Measurements from ENCODE around the gene SNX1.

SNX1 gene

DNA sequence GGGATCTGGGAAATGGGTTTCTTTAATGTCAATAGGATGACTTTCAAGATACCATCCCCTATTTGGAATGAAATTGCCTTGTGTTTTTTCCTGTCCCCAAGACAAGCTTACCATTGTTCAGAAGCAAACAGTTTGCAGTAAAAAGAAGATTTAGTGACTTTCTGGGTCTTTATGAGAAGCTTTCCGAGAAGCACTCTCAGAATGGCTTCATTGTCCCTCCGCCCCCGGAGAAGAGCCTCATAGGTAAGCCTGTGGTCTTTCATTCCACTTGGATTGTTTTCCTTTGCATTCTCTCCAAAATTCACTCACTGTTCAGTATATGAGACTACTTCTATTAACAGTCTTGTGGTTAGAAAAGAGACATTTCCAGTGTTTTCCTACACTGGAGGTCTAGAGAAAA lies 30.2 kb downstream of the SNX1 start:
- Mint-ChIP-seq H3K27ac (no peak overlapping the region), H3K36me3 (peaks cover 11% of the 10 kb centered on the region), H3K9me3 (no peaks in the 10 kb centered on the region), H3K27me3 (no peaks in the 10 kb centered on the region), H3K4me1 (no peaks in the 10 kb centered on the region), H3K4me3 (no peak overlapping the region)

DNA sequence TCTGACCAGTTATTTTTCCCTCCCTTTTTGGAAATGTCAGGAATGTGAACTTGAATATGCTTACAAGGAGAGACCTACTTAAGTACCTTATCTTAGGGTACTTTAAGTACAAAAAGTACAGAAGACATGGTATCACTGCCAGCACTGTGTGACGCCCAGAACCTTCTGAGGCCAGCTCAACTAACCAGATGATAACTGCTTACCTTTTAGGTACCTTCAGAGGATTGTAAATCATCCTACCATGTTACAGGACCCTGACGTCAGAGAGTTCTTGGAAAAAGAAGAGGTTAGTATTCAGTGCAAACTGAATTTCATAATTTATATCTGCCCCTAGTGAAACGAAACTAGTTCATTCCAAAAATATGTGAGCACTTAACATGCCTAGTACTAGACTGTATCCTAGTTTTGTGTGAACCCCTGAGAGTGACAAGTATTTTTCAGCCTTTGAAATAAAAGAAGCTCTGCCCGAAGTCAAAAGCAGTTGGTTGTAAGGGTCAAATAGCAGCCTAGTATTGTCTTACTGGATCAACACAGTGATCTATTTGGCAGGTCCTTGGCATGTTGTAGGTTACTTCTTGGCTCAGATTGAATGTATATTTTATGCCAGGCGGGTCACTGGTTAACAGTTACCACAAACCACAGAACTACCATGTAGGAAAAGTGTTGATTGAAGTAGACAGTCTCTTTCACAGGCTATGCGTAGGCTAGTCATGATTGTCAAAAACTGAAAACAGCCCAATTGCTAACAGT lies 31.9 kb downstream of the SNX1 start:
- peaks cover 10% of the 10 kb centered on the region for H3K36me3 Mint-ChIP-seq
- no peaks in the 10 kb centered on the region for H3K4me1 Mint-ChIP-seq
- no peaks in the 10 kb centered on the region for H3K27me3 Mint-ChIP-seq
- no peaks in the 10 kb centered on the region for H3K9me3 Mint-ChIP-seq
- no peak overlapping the region for H3K4me3 Mint-ChIP-seq
- H3K27ac Mint-ChIP-seq, result no peak overlapping the region

DNA sequence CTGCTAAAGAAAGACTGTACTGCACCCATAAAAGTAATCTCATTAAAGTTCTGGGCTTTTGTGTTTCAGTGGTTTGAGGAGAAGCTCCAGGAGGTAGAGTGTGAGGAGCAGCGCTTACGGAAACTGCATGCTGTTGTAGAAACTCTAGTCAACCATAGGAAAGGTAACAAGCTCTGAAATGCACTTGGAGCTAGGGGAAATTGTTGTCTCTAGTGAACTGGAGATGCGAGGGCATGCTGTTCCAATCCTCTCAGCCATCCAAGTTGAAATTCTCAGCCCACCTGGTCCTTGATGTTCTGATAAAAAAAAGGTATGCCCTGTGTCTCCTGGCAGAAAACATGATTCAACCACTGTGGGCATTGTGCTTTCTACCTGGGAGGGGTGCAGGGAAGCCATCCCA lies 34.4 kb downstream of the SNX1 start:
- peaks cover 10% of the 10 kb centered on the region for H3K36me3 Mint-ChIP-seq

DNA sequence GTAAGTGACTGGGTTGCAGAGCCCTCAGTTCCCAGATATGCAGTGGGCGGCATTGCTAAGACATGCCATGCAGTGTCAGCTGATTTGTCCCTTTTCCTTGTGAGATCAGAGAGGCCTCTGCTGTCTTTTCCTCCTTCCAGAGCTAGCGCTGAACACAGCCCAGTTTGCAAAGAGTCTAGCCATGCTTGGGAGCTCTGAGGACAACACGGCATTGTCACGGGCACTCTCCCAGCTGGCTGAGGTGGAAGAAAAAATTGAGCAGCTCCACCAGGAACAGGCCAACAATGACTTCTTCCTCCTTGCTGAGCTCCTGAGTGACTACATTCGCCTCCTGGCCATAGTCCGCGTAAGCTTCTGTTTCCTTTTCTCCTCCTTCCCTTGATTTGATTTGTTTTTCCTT lies 35.8 kb downstream of the SNX1 start:
- no peaks in the 10 kb centered on the region for H3K27me3 Mint-ChIP-seq
- H3K4me3 Mint-ChIP-seq, result no peak overlapping the region
- no peaks in the 10 kb centered on the region for H3K9me3 Mint-ChIP-seq
- H3K27ac Mint-ChIP-seq, result no peak overlapping the region
- peaks cover 7% of the 10 kb centered on the region for H3K36me3 Mint-ChIP-seq
- no peaks in the 10 kb centered on the region for H3K4me1 Mint-ChIP-seq

More for the DNA sequence above, 34.4 kb downstream of the SNX1 start:
- Mint-ChIP-seq H3K4me1 (no peaks in the 10 kb centered on the region), H3K9me3 (no peaks in the 10 kb centered on the region), H3K27ac (no peak overlapping the region), H3K27me3 (no peaks in the 10 kb centered on the region), H3K4me3 (no peak overlapping the region)

DNA sequence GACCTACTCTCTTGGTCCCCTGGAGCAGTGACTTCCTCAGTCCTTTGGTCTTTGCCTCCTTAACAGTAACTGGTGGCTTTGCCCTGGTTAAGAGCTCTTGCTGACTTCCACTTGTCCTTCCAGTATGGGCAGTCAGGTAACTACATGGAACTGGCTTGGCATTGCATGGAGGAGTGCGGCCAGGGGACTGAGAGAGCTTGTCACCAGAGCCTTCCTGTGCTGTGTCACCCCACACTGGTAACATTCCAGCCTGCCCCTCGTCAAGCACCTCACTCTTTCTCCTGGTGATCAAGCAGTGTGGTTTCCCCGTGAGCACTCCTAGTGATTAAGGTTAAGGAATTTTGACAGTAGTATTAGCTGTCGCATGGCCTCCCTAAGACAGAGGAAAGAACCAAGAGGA lies 36.4 kb downstream of the SNX1 start:
- peaks cover 7% of the 10 kb centered on the region for H3K36me3 Mint-ChIP-seq

DNA sequence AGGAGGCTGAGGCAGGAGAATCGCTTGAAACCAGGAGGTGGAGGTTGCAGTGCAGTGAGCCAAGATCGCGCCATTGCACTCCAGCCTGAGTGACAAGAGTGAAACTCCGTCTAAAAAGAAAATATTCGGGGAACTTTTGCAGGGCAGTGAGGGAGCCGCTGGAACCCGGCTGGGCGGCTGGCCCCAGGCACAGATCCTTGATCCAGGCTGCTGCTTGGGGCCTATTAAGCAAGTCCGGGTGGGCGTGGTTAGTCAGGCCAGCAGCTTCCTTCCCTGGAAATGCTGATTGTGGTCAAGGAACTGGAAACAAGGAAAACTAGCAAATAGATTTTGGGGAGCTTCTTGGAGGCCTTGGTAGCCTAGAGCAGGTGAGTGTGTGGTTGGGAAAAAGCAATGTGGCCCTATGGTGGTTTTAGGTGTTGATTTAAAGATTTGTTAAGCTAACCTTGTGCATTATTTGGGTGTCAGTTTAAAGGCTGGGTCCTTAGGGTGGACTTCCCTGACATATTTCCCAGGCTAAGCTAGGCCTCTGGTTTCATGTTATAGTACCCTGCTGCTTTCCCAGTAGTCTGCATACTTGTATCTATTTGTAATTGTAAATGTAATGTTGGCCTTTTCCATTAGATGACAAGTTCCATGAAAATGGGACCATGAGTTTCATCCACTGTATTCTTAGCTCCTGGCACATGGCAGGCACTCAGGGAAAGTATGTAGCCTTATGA lies 38.0 kb downstream of the SNX1 start:
- Mint-ChIP-seq H3K27me3 (no peaks in the 10 kb centered on the region), H3K4me3 (no peak overlapping the region), H3K36me3 (peaks cover 4% of the 10 kb centered on the region), H3K9me3 (no peaks in the 10 kb centered on the region), H3K27ac (no peak overlapping the region), H3K4me1 (no peaks in the 10 kb centered on the region)

More for the DNA sequence above, 36.4 kb downstream of the SNX1 start:
- Mint-ChIP-seq H3K4me1 (no peaks in the 10 kb centered on the region), H3K27ac (no peak overlapping the region), H3K27me3 (no peaks in the 10 kb centered on the region), H3K4me3 (no peak overlapping the region), H3K9me3 (no peaks in the 10 kb centered on the region)

DNA sequence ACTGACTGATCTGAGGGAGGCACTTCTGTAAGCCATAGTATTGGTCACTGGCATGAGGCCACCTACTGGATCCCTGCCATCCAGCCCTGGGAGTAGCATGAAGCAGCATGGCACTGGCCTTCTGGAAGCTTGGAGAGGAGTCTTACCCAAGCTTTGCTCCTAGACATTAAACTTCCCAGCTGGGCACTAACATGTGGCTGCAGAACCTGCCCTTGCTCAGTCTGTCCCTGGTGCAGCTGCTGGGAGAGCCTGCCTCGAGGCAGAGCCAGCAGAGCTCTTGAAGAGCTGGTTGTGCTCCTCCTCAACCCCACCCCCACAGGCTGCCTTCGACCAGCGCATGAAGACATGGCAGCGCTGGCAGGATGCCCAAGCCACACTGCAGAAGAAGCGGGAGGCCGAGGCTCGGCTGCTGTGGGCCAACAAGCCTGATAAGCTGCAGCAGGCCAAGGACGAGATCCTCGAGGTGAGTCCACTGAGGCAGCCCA lies 38.6 kb downstream of the SNX1 start:
- H3K4me1 Mint-ChIP-seq, result no peaks in the 10 kb centered on the region
- H3K27me3 Mint-ChIP-seq, result no peaks in the 10 kb centered on the region
- peaks cover 4% of the 10 kb centered on the region for H3K36me3 Mint-ChIP-seq
- H3K9me3 Mint-ChIP-seq, result no peaks in the 10 kb centered on the region
- no peak overlapping the region for H3K27ac Mint-ChIP-seq
- no peak overlapping the region for H3K4me3 Mint-ChIP-seq

DNA sequence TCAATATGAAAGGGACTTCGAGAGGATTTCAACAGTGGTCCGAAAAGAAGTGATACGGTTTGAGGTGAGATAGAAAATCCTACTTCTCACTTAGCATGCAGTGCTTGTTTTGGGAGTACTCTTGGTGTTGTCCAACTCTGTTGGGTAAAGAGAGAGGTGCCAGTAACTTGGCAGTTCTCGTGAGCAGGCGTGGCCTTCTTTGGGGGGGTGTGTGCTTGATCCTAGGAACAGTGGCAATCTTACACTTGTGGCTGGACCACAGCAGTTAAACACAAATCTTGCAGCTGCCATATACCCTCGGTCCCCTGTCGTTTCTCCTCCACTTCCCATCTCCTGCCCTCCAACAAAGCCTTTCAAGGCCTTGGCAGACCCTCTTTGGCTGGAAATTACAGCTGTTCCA lies 40.6 kb downstream of the SNX1 start:
- H3K27me3 Mint-ChIP-seq, result no peaks in the 10 kb centered on the region
- H3K9me3 Mint-ChIP-seq, result no peaks in the 10 kb centered on the region
- peaks cover 8% of the 10 kb centered on the region for H3K36me3 Mint-ChIP-seq
- H3K4me3 Mint-ChIP-seq, result no peak overlapping the region
- H3K4me1 Mint-ChIP-seq, result no peaks in the 10 kb centered on the region
- H3K27ac Mint-ChIP-seq, result no peak overlapping the region

DNA sequence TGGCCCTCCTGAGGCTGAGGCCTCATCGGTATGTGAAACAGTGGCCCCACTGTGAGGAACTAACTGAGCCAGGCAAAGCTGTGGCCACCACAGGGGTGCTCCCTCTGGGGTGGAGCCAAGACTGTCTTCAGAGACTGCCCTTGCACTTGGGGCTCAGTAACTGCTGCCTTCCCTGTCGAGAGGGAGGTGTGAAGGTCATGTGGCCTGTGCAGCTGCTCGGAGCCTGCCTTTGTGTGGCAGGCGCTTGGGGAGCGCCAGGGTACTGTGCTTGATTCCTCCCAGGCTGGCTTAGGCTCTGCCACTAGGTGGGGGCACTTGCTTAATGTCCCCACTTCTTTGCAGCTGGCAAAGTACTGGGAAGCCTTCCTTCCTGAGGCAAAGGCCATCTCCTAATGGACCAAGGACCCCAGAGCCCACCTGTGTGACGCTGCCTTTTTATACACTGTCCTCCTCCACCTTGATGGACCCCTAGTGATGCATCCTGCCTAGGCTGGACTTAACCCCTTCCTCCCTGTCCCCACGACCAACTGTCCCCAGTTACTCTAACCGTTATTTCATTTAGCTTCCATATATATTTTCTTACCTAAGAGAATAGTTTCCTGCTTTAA lies 41.5 kb downstream of the SNX1 start:
- Mint-ChIP-seq H3K27me3 (no peaks in the 10 kb centered on the region), H3K9me3 (no peaks in the 10 kb centered on the region), H3K4me3 (no peak overlapping the region), H3K27ac (no peak overlapping the region), H3K36me3 (peaks cover 8% of the 10 kb centered on the region), H3K4me1 (no peaks in the 10 kb centered on the region)

DNA sequence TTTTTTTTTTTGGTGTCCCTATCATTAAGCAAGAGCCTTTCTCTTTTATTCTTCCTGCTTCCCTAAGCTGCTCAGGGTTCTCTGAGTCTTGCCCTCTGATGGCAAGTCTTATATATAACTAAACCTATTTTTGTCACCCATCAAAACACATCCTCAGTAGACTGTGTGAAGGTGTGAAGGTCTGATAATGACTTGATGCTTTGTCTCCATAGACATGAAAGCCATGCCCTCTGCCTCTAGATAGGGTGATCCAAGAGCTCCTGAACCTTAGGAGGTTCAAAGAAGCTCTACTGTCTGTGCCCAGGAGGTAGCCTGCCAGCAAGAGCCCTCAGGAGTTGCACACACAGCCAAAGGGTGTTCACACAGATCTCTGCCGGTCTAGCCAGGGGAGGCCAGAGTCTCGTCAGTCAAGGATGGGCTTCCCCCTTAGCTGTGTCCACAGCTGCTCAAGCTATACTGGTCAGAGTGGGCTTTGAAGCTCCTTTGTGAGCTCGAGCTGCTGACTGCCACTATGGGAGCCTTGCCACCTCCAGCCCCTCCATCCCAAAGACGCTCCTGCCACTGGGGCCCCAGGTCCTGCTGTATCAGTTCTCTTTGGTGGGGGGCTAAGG lies 42.7 kb downstream of the SNX1 start:
- H3K27ac Mint-ChIP-seq, result no peak overlapping the region
- no peak overlapping the region for H3K4me3 Mint-ChIP-seq
- peaks cover 8% of the 10 kb centered on the region for H3K36me3 Mint-ChIP-seq
- H3K9me3 Mint-ChIP-seq, result no peaks in the 10 kb centered on the region
- no peaks in the 10 kb centered on the region for H3K4me1 Mint-ChIP-seq
- H3K27me3 Mint-ChIP-seq, result no peaks in the 10 kb centered on the region

DNA sequence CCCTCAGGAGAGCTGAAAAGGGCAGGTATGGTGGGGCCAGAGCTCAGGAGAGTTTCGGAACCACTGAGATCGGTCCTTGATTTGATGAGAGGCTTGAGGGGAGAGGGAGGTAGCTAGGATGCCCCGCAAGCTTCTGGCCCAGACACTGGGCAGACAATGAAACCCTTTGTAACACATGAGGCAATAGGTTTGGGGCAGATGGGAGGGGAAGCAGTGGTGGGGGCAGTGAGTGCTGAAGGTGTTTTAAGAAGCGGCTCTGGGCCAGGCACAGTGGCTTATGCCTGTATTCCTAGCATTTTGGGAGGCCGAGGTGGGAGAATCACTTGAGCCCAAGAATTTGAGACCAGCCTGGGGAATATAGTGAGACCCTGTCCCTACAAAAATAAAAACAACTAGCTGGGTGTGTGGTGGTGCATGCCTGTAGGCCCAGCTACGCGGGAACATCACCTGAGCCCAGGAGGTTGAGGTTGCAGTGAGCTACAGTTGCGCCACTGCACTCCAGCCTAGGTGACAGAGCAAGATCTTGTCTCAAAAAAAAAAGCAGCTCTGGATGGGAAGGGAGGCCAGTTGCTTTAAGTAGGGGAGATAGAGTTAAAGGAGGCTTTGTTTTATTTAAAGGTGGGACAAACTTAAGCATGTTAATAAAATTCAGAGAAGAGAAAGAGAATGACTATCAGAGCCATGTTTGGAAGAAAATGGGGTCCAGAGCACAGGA lies 46.2 kb downstream of the SNX1 start:
- Mint-ChIP-seq H3K36me3 (peaks cover 6% of the 10 kb centered on the region), H3K4me3 (no peak overlapping the region), H3K27me3 (no peaks in the 10 kb centered on the region), H3K27ac (no peak overlapping the region), H3K4me1 (no peaks in the 10 kb centered on the region), H3K9me3 (no peaks in the 10 kb centered on the region)

DNA sequence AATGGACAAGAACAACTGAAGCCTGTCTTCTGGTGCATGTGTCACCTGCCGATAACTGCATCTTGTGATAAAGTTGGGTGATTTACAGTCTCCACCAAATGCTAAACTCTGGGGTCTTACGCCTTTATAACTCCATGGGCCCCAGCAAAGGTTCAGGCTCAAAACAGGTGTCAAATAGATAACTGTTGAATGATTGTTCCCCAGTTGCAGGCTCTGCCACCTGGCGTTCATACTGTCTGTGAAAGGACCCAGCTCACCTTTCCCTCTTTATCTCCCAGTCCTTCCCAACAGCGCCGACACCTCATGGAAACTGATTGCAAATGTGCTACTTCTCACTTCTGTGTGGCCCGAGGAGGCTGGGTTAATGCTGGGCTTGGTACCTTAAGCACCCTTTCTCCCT lies 47.5 kb downstream of the SNX1 start:
- Mint-ChIP-seq H3K4me3 (no peak overlapping the region), H3K9me3 (no peaks in the 10 kb centered on the region), H3K36me3 (peaks cover 6% of the 10 kb centered on the region), H3K4me1 (no peaks in the 10 kb centered on the region), H3K27me3 (no peaks in the 10 kb centered on the region), H3K27ac (no peak overlapping the region)

DNA sequence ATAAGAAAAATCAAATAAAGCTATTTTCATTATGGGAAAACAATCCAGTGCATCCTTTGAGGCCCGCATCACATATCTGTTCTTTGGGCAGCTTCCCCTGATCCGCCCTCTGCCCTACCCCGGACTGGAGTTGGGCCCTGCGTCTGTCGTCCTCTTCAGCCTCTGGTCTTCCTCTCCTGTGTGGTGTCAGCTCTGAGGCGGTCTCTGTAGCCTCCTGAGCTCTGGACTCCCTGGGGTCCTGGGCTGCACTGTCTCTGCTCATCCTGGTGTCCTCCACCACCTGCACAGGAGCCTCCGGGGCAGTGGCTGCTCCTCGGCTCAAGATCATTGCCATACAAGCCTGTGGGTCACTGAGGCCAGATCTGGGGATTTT lies 48.4 kb downstream of the SNX1 start:
- Mint-ChIP-seq H3K9me3 (no peaks in the 10 kb centered on the region), H3K4me1 (peaks cover 5% of the 10 kb centered on the region), H3K27ac (no peak overlapping the region), H3K36me3 (peaks cover 6% of the 10 kb centered on the region), H3K27me3 (no peaks in the 10 kb centered on the region), H3K4me3 (no peak overlapping the region)

DNA sequence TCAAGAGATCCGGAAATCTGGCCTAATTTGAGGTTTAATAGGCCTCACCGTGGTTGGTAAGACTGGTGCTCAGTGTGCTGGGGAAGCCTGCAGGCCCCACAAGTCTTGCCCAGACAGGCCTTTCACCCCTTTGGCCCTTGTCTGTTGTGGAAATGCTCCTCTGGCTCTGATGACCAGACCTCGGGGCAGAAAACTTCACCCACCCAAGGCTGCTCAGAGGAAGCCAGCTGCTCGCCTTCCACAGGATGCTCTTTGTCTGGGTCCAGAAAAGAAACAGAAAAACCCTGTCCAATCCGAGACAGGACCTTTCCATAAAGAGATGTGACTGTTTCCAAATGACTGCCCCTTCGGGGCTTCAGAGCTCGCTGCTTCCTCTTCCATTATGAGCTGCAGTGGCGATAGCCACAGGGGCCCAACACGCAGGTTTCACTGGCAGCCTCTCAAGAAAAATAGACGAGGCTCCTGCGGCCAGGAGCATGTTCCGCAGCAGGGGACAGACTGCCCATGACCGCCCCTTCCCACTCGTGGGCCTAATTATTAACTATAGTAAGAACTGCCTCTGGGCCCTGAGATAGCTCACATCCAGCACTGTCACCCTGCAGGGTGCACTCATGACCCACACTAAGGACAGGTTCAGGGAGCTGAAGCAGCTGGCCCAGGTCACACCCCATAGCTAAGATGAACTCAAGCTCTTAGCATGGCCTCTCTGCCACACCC lies 48.9 kb downstream of the SNX1 start:
- no peak overlapping the region for H3K4me3 Mint-ChIP-seq
- H3K9me3 Mint-ChIP-seq, result no peaks in the 10 kb centered on the region
- peaks cover 6% of the 10 kb centered on the region for H3K36me3 Mint-ChIP-seq
- no peak overlapping the region for H3K27ac Mint-ChIP-seq
- peaks cover 10% of the 10 kb centered on the region for H3K4me1 Mint-ChIP-seq
- H3K27me3 Mint-ChIP-seq, result no peaks in the 10 kb centered on the region

DNA sequence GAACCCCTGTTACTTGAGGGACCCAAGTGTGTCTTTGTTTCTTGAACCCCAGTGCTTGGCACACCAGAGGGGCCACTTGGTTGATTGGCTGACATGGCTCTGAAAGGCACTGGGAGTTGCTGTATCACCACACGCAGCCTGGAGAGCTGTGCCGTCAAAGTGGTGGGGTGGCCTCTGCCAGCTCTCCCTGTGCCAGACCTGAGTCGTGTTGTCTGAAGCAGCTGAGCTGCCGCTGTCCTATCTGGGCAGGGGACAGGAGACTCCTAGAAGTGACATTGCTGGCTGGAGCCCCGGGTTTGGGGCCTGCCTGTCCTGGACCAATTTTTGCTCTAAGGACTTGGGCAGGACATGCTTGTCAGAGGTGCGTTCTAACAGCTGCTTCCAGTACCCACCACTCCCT lies 50.3 kb downstream of the SNX1 start:
- Mint-ChIP-seq H3K36me3 (peaks cover 5% of the 10 kb centered on the region), H3K4me1 (peaks cover 15% of the 10 kb centered on the region), H3K4me3 (no peak overlapping the region), H3K27ac (no peak overlapping the region), H3K27me3 (peaks cover 2% of the 10 kb centered on the region), H3K9me3 (no peaks in the 10 kb centered on the region)

Measured in activated naive CD4-positive, alpha-beta T cell treated with anti-CD3 and anti-CD28 coated beads, Interleukin-2, amount 50 U/mL, for 24 hours (primary cell).